ENCODE data around the gene SEC61A1.

SEC61A1 gene

GRCh38 chr3:128051837-128052594 lies at the start of gene SEC61A1:
SEC61A1 (plus strand) TSS chr3:128052437; CDS start chr3:128052553, 116 bp downstream.
- peak; percentile 96 for DNase-seq

- DNase-seq: no peak
These were observed 47.6 kb upstream of the SEC61A1 start for GRCh38 chr3:128004661-128005060.

- DNase-seq: no peak
These were observed 45.9 kb upstream of the SEC61A1 start for GRCh38 chr3:128006061-128007032.

- no peak for DNase-seq
These were observed 45.2 kb upstream of the SEC61A1 start for GRCh38 chr3:128007033-128007424.

- DNase-seq: no peak
These were observed 42.0 kb upstream of the SEC61A1 start for GRCh38 chr3:128009952-128010846.

- peak in 1 of 2 donors; percentile 33 for DNase-seq
These were observed 41.1 kb upstream of the SEC61A1 start for GRCh38 chr3:128011140-128011539.

- no peak for DNase-seq
These were observed 40.2 kb upstream of the SEC61A1 start for GRCh38 chr3:128012050-128012449.

- no peak for DNase-seq
These were observed 37.7 kb upstream of the SEC61A1 start for GRCh38 chr3:128014548-128014947.

- DNase-seq: no peak
These were observed 35.7 kb upstream of the SEC61A1 start for GRCh38 chr3:128016502-128016901.

- DNase-seq: no peak
These were observed 30.4 kb upstream of the SEC61A1 start for GRCh38 chr3:128021768-128022372.

GRCh38 chr3:128033102-128033501 lies 19.1 kb upstream of the SEC61A1 start:
- no peak for DNase-seq

GRCh38 chr3:128036119-128036518 lies 16.1 kb upstream of the SEC61A1 start:
- no peak for DNase-seq

- no peak for DNase-seq
These were observed 12.2 kb upstream of the SEC61A1 start for GRCh38 chr3:128040041-128040440.

GRCh38 chr3:128040660-128041059 lies 11.6 kb upstream of the SEC61A1 start:
- no peak for DNase-seq

- DNase-seq: no peak
These were observed 10.9 kb upstream of the SEC61A1 start for GRCh38 chr3:128041344-128041743.

GRCh38 chr3:128050597-128050996 lies 1.6 kb upstream of the SEC61A1 start:
- no peak for DNase-seq

GRCh38 chr3:128051459-128051836 lies 789 bp upstream of the SEC61A1 start:
- no peak for DNase-seq

- DNase-seq: no peak
These were observed 536 bp downstream of the SEC61A1 start for GRCh38 chr3:128052595-128053351.

- no peak for DNase-seq
These were observed 1.4 kb downstream of the SEC61A1 start for GRCh38 chr3:128053614-128054013.

- no peak for DNase-seq
These were observed 2.1 kb downstream of the SEC61A1 start for GRCh38 chr3:128054367-128054766.

GRCh38 chr3:128056258-128056657 lies 4.0 kb downstream of the SEC61A1 start:
- DNase-seq: no peak
